GM12878 (cell line): ENCODE measurements around the gene IQCH.

Source experiments
- ATF7 ChIP-seq: fragments of 450-650 bp; IDR thresholded peaks from 2 replicates; pipeline ENCODE4 v1.6.1; 2016; ENCODE audit warnings: low read depth, mild to moderate bottlenecking
- FOS ChIP-seq: IDR thresholded peaks from 3 replicates; pipeline ENCODE4 v1.6.1; 2011; ENCODE audit warnings: borderline replicate concordance; ENCODE audit not compliant: insufficient read length; ENCODE audit errors: extremely low read depth
- NFIC ChIP-seq: IDR thresholded peaks from 2 replicates; pipeline ENCODE4 v1.6.1; 2012; ENCODE audit warnings: low read depth, mild to moderate bottlenecking, inconsistent platforms, low read length, moderate library complexity
- NFYB ChIP-seq: IDR thresholded peaks from 2 replicates; pipeline ENCODE4 v1.6.1; 2011; ENCODE audit warnings: low read depth, mild to moderate bottlenecking, low read length, improper control_type of control experiment, moderate library complexity; ENCODE audit not compliant: insufficient read depth
- POLR2A ChIP-seq: IDR thresholded peaks from 2 replicates; pipeline ENCODE4 v1.6.1; 2011; ENCODE audit warnings: low read depth, mild to moderate bottlenecking, low read length
- SPI1 ChIP-seq: IDR thresholded peaks from 2 replicates; pipeline ENCODE4 v1.6.1; 2011; ENCODE audit warnings: low read depth, mild to moderate bottlenecking, low read length, moderate library complexity, borderline replicate concordance; ENCODE audit not compliant: insufficient read depth
- TF ChIP-seq, protein P1 (sequence below): IDR thresholded peaks from 2 replicates; pipeline ENCODE4 v1.6.1; 2012; ENCODE audit warnings: mild to moderate bottlenecking, low read depth, low read length

GRCh38 chr15:67479781-67480505, 225.4 kb downstream of the IQCH start:
- TF ChIP-seq NFYB = no peak
- no peak for TF ChIP-seq POLR2A
- TF ChIP-seq SPI1 = no peak
- no peak for TF ChIP-seq ATF7
- no peak for TF ChIP-seq FOS
- no peak for TF ChIP-seq NFIC
- TF ChIP-seq, protein P1, sequence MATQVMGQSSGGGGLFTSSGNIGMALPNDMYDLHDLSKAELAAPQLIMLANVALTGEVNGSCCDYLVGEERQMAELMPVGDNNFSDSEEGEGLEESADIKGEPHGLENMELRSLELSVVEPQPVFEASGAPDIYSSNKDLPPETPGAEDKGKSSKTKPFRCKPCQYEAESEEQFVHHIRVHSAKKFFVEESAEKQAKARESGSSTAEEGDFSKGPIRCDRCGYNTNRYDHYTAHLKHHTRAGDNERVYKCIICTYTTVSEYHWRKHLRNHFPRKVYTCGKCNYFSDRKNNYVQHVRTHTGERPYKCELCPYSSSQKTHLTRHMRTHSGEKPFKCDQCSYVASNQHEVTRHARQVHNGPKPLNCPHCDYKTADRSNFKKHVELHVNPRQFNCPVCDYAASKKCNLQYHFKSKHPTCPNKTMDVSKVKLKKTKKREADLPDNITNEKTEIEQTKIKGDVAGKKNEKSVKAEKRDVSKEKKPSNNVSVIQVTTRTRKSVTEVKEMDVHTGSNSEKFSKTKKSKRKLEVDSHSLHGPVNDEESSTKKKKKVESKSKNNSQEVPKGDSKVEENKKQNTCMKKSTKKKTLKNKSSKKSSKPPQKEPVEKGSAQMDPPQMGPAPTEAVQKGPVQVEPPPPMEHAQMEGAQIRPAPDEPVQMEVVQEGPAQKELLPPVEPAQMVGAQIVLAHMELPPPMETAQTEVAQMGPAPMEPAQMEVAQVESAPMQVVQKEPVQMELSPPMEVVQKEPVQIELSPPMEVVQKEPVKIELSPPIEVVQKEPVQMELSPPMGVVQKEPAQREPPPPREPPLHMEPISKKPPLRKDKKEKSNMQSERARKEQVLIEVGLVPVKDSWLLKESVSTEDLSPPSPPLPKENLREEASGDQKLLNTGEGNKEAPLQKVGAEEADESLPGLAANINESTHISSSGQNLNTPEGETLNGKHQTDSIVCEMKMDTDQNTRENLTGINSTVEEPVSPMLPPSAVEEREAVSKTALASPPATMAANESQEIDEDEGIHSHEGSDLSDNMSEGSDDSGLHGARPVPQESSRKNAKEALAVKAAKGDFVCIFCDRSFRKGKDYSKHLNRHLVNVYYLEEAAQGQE = no peak
